GM23338 (cell line): ENCODE data around the gene KCTD7. TPM values are rescaled to one million over a fixed set of nuclear protein-coding genes. Genes with fewer than 3 reads are reported as not detected.
"Not testable (repeated sequence)": the region's sequence is repeated elsewhere in the genome, so short reads cannot be mapped to it uniquely, and the experiment has no call there.

Experiments used
- ATAC-seq: fragments of 200-7000 bp; cut with Tn5 transposase; 3 replicates; pipeline ENCODE4 v1.9.1; 2020
- DNase-seq: peaks from one replicate; pipeline ENCODE4 v3.0.0-alpha.2; 2015; ENCODE audit warnings: low spot score
- H2AFZ ChIP-seq: fragments of 200-600 bp; sonication (generic); 2 replicates; pipeline ENCODE4 v1.8.0; 2016; ENCODE audit warnings: antibody characterized with exemption, mild to moderate bottlenecking, moderate library complexity
- H3F3A ChIP-seq: fragments of 200-600 bp; sonication (generic); replicated peaks from 2 replicates; pipeline ENCODE4 v1.8.0; 2017; ENCODE audit warnings: antibody characterized with exemption, mixed run types, low read depth
- H3K27ac ChIP-seq: fragments of 200-600 bp; sonication (generic); 2 replicates; pipeline ENCODE4 v1.6.1; 2016; ENCODE audit warnings: low read depth
- H3K27me3 ChIP-seq: fragments of 200-600 bp; sonication (generic); 2 replicates; pipeline ENCODE4 v1.8.0; 2016; ENCODE audit warnings: mild to moderate bottlenecking, mixed run types, moderate library complexity; ENCODE audit not compliant: insufficient read depth
- H3K36me3 ChIP-seq: fragments of 200-600 bp; sonication (generic); 2 replicates; pipeline ENCODE4 v1.8.0; 2016; ENCODE audit warnings: mild to moderate bottlenecking; ENCODE audit not compliant: insufficient read depth
- H3K4me1 ChIP-seq: fragments of 200-600 bp; sonication (generic); 2 replicates; pipeline ENCODE4 v1.8.0; 2016; ENCODE audit warnings: mild to moderate bottlenecking, moderate library complexity; ENCODE audit not compliant: insufficient read depth
- H3K4me2 ChIP-seq: fragments of 200-600 bp; sonication (generic); 2 replicates; pipeline ENCODE4 v1.7.1; 2017; ENCODE audit warnings: mixed run types
- H3K4me3 ChIP-seq: fragments of 200-600 bp; sonication (generic); 2 replicates; pipeline ENCODE4 v1.6.1; 2016; ENCODE audit warnings: mixed run types
- H3K79me2 ChIP-seq: fragments of 200-600 bp; sonication (generic); replicated peaks from 2 replicates; pipeline ENCODE4 v1.8.0; 2017; ENCODE audit warnings: mild to moderate bottlenecking; ENCODE audit not compliant: insufficient read depth
- H3K9me2 ChIP-seq: fragments of 200-600 bp; sonication (generic); 2 replicates; pipeline ENCODE4 v1.8.0; 2017; ENCODE audit not compliant: insufficient read depth
- H4K20me1 ChIP-seq: fragments of 200-600 bp; sonication (generic); replicated peaks from 2 replicates; pipeline ENCODE4 v1.8.0; 2017; ENCODE audit warnings: mild to moderate bottlenecking; ENCODE audit not compliant: insufficient read depth
- H3K27ac Mint-ChIP-seq: 2 replicates; pipeline ENCODE4 v1.8.0; 2020; ENCODE audit warnings: inconsistent platforms, mild to moderate bottlenecking, moderate library complexity, mixed read lengths
- H3K27me3 Mint-ChIP-seq: 3 replicates; pipeline ENCODE4 v1.8.0; 2022; ENCODE audit warnings: low read depth, mild to moderate bottlenecking, moderate library complexity, mixed read lengths, inconsistent platforms; ENCODE audit not compliant: insufficient read depth, poor library complexity
- H3K36me3 Mint-ChIP-seq: 3 replicates; pipeline ENCODE4 v1.8.0; 2021; ENCODE audit warnings: low read depth, mild to moderate bottlenecking, inconsistent platforms, moderate library complexity, mixed read lengths
- H3K4me1 Mint-ChIP-seq: 3 replicates; pipeline ENCODE4 v1.8.0; 2020; ENCODE audit warnings: mild to moderate bottlenecking, inconsistent platforms, mixed read lengths
- H3K4me3 Mint-ChIP-seq: 3 replicates; pipeline ENCODE4 v1.8.0; 2021; ENCODE audit warnings: moderate library complexity, mild to moderate bottlenecking, inconsistent platforms, mixed read lengths
- H3K9me3 Mint-ChIP-seq: 3 replicates; pipeline ENCODE4 v1.8.0; 2020; ENCODE audit warnings: moderate library complexity, mild to moderate bottlenecking, inconsistent platforms, mixed read lengths
- polyA plus RNA-seq: library from polyadenylated mRNA; unstranded; fragments of >200 nt; fragmentation: Nextera tagmentation; extraction: Ambion mirVana; gene quantifications from 2 replicates; pipeline ENCODE4 v1.2.1, GENCODE V29; 2016
- total RNA-seq: library from RNA; depleted of rRNA; stranded (reverse); fragments of >200 nt; shearing (Covaris generic); gene quantifications from 2 replicates; pipeline ENCODE4 v1.2.3, GENCODE V29; 2014

The KCTD7 gene
- total and polyA plus RNA-seq, 2 experiments from 2014 or later: 3.7 to 21.0 TPM

DNA sequence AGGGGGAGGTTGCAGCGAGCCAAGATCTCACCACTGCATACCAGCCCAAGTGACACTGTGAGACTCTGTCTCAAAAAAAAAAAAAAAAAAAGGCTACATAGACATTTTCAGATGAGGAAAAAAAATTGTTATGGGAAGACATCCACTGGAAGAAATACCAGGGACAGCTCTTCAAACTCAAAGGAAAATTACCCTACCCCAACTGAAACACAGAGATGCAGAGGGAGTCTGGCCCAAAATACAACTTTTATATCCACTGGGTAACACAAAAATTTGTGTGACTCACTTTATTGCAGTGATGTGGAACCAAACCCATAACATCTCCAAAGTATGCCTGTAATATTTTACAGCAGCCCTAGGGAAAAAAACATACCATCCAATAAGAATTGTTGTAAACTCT is 40.5 kb upstream of the KCTD7 start:
- peaks cover 30% of the 10 kb centered on the region; the same call in 1 of the 2 replicates for H4K20me1 ChIP-seq
- ATAC-seq, H3K27ac Mint-ChIP-seq: not testable (repeated sequence)

DNA sequence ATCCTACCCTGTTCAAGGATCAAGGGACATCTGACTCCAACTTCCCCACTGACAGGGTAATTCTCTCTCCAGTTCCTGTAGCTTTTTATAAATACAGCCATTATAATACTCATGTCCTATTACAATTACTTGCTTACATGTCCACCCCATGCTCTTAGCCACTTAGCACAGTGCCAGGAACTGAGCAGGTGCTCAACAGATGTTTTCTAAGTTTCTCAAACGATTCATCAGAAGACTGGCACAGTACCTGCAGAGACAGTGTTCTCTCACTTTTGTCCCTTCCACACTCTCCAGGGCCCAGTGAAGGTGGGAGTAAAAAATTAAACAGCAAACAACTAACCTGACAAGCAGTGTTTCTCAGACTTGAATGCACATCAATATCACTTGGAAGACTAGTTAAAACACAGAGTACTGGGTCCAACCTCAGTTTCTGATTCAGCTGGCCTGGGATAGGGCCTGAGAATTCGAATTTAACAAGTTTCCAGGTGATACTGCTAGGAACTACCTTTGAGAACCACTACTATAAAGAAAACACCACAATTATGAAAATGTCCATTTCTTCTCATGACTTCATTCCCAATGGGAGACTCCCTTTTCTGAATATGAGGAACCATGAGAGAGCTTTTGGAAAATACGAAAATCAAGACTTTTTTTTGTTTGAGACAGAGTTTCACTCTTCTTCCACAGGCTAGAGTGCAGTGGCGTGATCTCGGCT is 39.7 kb upstream of the KCTD7 start:
- not testable (repeated sequence) for H3K4me3 ChIP-seq, ATAC-seq, DNase-seq, H3K4me3 Mint-ChIP-seq, H3K36me3 ChIP-seq, H3K4me2 ChIP-seq, H3K9me2 ChIP-seq, H2AFZ ChIP-seq, H3K27ac Mint-ChIP-seq, H3K27me3 ChIP-seq
- Mint-ChIP-seq H3K9me3 (peaks cover 18% of the 10 kb centered on the region), H3K36me3 (peaks cover 21% of the 10 kb centered on the region), H3K27me3 (peaks cover 13% of the 10 kb centered on the region), H3K4me1 (peaks cover 18% of the 10 kb centered on the region)
- Histone ChIP-seq H3K27ac (peak overlapping the region; percentile 32; the same call in 1 of the 2 replicates), H3K4me1 (peaks cover 12% of the 10 kb centered on the region), H4K20me1 (peaks cover 22% of the 10 kb centered on the region; the same call in 1 of the 2 replicates), H3F3A (0 out of 2 replicates have a peak, but pooled peaks cover 10% of the 10 kb centered on the region), H3K79me2 (peaks cover 87% of the 10 kb centered on the region)

More for the DNA sequence above, 40.5 kb upstream of the KCTD7 start:
- peaks cover 21% of the 10 kb centered on the region for H3K36me3 Mint-ChIP-seq
- H3K27ac ChIP-seq, H3K9me2 ChIP-seq, H2AFZ ChIP-seq, H3K4me2 ChIP-seq, H3F3A ChIP-seq, H3K4me3 Mint-ChIP-seq, H3K27me3 ChIP-seq, H3K4me3 ChIP-seq, H3K36me3 ChIP-seq, DNase-seq: not testable (repeated sequence)
- peaks cover 17% of the 10 kb centered on the region for H3K4me1 Mint-ChIP-seq
- H3K27me3 Mint-ChIP-seq: peaks cover 13% of the 10 kb centered on the region
- Histone ChIP-seq H3K4me1 (peaks cover 12% of the 10 kb centered on the region), H3K79me2 (peaks cover 94% of the 10 kb centered on the region)
- H3K9me3 Mint-ChIP-seq: peaks cover 10% of the 10 kb centered on the region

DNA sequence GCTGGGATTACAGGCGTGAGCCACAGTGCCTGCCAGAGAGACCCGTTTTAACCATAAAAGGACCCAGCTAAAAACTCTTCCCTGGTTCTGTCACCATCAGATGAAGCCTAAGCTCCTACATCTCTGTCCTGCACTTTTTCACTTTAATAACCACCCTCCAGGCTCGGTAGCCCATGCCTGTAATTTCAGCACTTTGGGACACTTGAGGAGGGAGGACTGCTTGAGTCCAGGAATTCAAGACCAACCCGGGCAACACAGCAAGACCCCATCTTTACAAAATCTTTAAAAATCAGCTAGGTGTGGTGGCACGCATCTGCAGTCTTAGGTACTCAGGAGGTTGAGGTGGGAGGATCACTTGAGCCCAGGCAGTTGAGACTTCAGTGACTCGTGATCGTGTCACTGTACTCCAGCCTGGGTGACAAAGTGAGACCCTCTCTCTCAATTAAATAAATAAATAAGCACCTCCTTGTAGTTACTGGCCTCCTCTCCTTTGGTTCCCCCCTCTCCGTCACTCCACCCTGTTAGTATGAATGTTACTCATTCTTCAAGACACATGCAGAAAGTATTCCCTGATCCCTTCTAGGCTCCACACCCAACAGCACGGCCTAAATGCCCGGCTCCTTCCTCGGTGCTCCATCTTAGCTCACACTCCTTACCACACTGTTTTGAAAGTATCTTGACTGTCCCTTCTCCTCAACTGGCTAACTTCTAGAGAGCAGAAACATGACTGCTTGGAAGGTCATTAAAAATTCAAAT is 38.2 kb upstream of the KCTD7 start:
- peaks cover 33% of the 10 kb centered on the region for H3K9me3 Mint-ChIP-seq
- Histone ChIP-seq H3K79me2 (peaks cover 72% of the 10 kb centered on the region), H4K20me1 (peaks cover 19% of the 10 kb centered on the region; the same call in 1 of the 2 replicates), H3K4me1 (peaks cover 12% of the 10 kb centered on the region), H3K4me3 (peak overlapping the region; percentile 98), H3F3A (0 out of 2 replicates have a peak, but pooled peaks cover 10% of the 10 kb centered on the region), H3K4me2 (peak overlapping the region; percentile 96)
- not testable (repeated sequence) for ATAC-seq, H3K36me3 ChIP-seq, H3K27ac Mint-ChIP-seq, H3K9me2 ChIP-seq, H2AFZ ChIP-seq, H3K27ac ChIP-seq, H3K27me3 ChIP-seq, DNase-seq
- peak overlapping the region; percentile 92 for H3K4me3 Mint-ChIP-seq
- H3K36me3 Mint-ChIP-seq: peaks cover 28% of the 10 kb centered on the region
- H3K27me3 Mint-ChIP-seq: peaks cover 15% of the 10 kb centered on the region
- peaks cover 18% of the 10 kb centered on the region for H3K4me1 Mint-ChIP-seq

DNA sequence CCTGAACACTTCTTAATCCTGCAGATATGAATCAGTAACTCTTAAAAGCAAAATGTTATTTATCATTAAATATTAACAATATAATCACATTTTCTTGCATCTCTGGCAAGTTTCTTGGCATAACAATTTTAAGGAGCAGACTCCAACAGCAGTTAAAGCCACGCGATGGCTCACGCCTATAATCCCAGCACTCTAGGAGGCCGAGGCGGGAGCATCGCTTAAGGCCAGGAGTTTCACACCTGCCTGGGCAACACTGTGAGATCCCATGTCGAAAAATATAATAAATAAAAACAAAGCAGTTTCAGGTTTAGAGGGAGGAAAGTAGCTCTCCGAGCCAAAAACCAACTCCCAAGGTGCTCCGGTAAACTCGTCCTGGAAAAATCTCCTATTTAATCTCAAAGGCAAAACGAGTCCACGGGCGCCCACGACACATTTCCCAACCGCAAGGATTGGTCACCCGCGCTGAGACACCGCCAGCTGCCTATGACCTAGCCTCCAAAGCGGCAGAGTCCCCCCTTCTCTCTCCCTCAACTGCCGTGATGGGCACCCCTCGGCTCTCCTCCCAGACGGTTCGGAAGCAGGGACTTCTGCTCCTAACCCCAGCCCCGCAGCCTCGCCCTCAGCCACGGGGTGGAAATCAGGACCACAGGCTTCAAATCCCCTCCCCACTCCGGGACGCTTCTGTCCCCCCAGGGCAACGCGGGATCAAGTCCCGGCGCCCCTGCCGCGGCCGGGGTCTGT is 37.5 kb upstream of the KCTD7 start:
- H3K36me3 ChIP-seq, H3K9me2 ChIP-seq, H3K27me3 ChIP-seq: not testable (repeated sequence)
- peaks cover 18% of the 10 kb centered on the region for H3K27me3 Mint-ChIP-seq
- Histone ChIP-seq H3K79me2 (peaks cover 64% of the 10 kb centered on the region), H3K4me1 (peaks cover 12% of the 10 kb centered on the region), H3K27ac (peak overlapping the region; percentile 81), H3K4me2 (peak overlapping the region; percentile 96), H4K20me1 (peaks cover 12% of the 10 kb centered on the region; the same call in 1 of the 2 replicates), H2AFZ (0 out of 2 replicates have a peak overlapping the region, but pooled peaks have one; percentile 59), H3K4me3 (peak overlapping the region; percentile 98), H3F3A (0 out of 2 replicates have a peak, but pooled peaks cover 10% of the 10 kb centered on the region)
- peak overlapping the region; percentile 86 for H3K27ac Mint-ChIP-seq
- H3K36me3 Mint-ChIP-seq: peaks cover 32% of the 10 kb centered on the region
- H3K4me1 Mint-ChIP-seq: peaks cover 18% of the 10 kb centered on the region
- DNase-seq: peak; percentile 13
- peak overlapping the region; percentile 92 for H3K4me3 Mint-ChIP-seq
- peak; percentile 33 for ATAC-seq
- H3K9me3 Mint-ChIP-seq: peaks cover 39% of the 10 kb centered on the region
